ENCODE results near the gene TMEM247.
A peak's percentile ranks its signal among the peaks of the same experiment; 100 is the strongest.

The TMEM247 gene

GRCh38 chr2:46446871-46447568, 32.3 kb upstream of the TMEM247 start:
- no peak for TF ChIP-seq POLR2A (IDR thresholded peaks at IDR 0.05; ENCODE audit: low read length)
- no peak for TF ChIP-seq GATA1 (IDR thresholded peaks at IDR 0.05; ENCODE audit: low read depth, low read length)
- DNase-seq = no peak

- no peak for DNase-seq
- TF ChIP-seq POLR2A (IDR thresholded peaks at IDR 0.05; ENCODE audit: low read length) (no peak), GATA1 (IDR thresholded peaks at IDR 0.05; ENCODE audit: low read depth, low read length) (no peak)
Measured at GRCh38 chr2:46447649-46448048, 31.7 kb upstream of the TMEM247 start.

- no peak for DNase-seq
- TF ChIP-seq GATA1 (IDR thresholded peaks at IDR 0.05; ENCODE audit: low read depth, low read length) (no peak), POLR2A (IDR thresholded peaks at IDR 0.05; ENCODE audit: low read length) (no peak)
Measured at GRCh38 chr2:46448111-46448510, 31.3 kb upstream of the TMEM247 start.

GRCh38 chr2:46448641-46449040, 30.7 kb upstream of the TMEM247 start:
- DNase-seq = no peak
- TF ChIP-seq POLR2A (IDR thresholded peaks at IDR 0.05; ENCODE audit: low read length) (no peak), GATA1 (IDR thresholded peaks at IDR 0.05; ENCODE audit: low read depth, low read length) (no peak)

GRCh38 chr2:46449700-46450099, 29.7 kb upstream of the TMEM247 start:
- no peak for TF ChIP-seq GATA1 (IDR thresholded peaks at IDR 0.05; ENCODE audit: low read depth, low read length)
- TF ChIP-seq POLR2A (IDR thresholded peaks at IDR 0.05; ENCODE audit: low read length) = no peak
- DNase-seq = no peak

- DNase-seq = no peak
- TF ChIP-seq POLR2A (IDR thresholded peaks at IDR 0.05; ENCODE audit: low read length) = no peak
Measured at GRCh38 chr2:46451131-46451711, 28.1 kb upstream of the TMEM247 start.

- no peak for TF ChIP-seq GATA1 (IDR thresholded peaks at IDR 0.05; ENCODE audit: low read depth, low read length)
- no peak for TF ChIP-seq POLR2A (IDR thresholded peaks at IDR 0.05; ENCODE audit: low read length)
- no peak for DNase-seq
Measured at GRCh38 chr2:46456789-46457188, 22.6 kb upstream of the TMEM247 start.

GRCh38 chr2:46458763-46459500, 20.4 kb upstream of the TMEM247 start:
- no peak for DNase-seq
- TF ChIP-seq GATA1 (IDR thresholded peaks at IDR 0.05; ENCODE audit: low read depth, low read length) (no peak), POLR2A (IDR thresholded peaks at IDR 0.05; ENCODE audit: low read length) (no peak)

GRCh38 chr2:46459694-46460093, 19.7 kb upstream of the TMEM247 start:
- DNase-seq = no peak
- TF ChIP-seq POLR2A (IDR thresholded peaks at IDR 0.05; ENCODE audit: low read length) (no peak), GATA1 (IDR thresholded peaks at IDR 0.05; ENCODE audit: low read depth, low read length) (no peak)

GRCh38 chr2:46460241-46460921, 19.0 kb upstream of the TMEM247 start:
- no peak for DNase-seq
- TF ChIP-seq POLR2A (IDR thresholded peaks at IDR 0.05; ENCODE audit: low read length) = no peak
- no peak for TF ChIP-seq GATA1 (IDR thresholded peaks at IDR 0.05; ENCODE audit: low read depth, low read length)

GRCh38 chr2:46461011-46461674, 18.2 kb upstream of the TMEM247 start:
- TF ChIP-seq GATA1 (IDR thresholded peaks at IDR 0.05; ENCODE audit: low read depth, low read length) = no peak
- no peak for TF ChIP-seq POLR2A (IDR thresholded peaks at IDR 0.05; ENCODE audit: low read length)
- peak; percentile 63 to 85 for DNase-seq

GRCh38 chr2:46461709-46462171, 17.6 kb upstream of the TMEM247 start:
- no peak for DNase-seq
- TF ChIP-seq POLR2A (IDR thresholded peaks at IDR 0.05; ENCODE audit: low read length) (no peak), GATA1 (IDR thresholded peaks at IDR 0.05; ENCODE audit: low read depth, low read length) (no peak)

GRCh38 chr2:46462936-46463335, 16.4 kb upstream of the TMEM247 start:
- TF ChIP-seq POLR2A (IDR thresholded peaks at IDR 0.05; ENCODE audit: low read length) = no peak
- TF ChIP-seq GATA1 (IDR thresholded peaks at IDR 0.05; ENCODE audit: low read depth, low read length) = no peak
- DNase-seq = no peak
